HG02943 (cell line): ENCODE measurements around the gene OR51B6.
"Not testable (repeated sequence)": the region's sequence is repeated elsewhere in the genome, so short reads cannot be mapped to it uniquely, and the experiment has no call there.

Source experiments
- ATAC-seq: cut with Tn5 transposase; IDR thresholded peaks from one replicate; pipeline ENCODE4 v1.9.1; 2021; ENCODE audit warnings: mild to moderate bottlenecking, low read depth, moderate library complexity; ENCODE audit not compliant: unreplicated experiment

The OR51B6 gene

GRCh38 chr11:5363679-5364078 lies 12.4 kb downstream of the OR51B6 start:
- ATAC-seq = no peak

- ATAC-seq = no peak
Observed at GRCh38 chr11:5364214-5364613, 12.9 kb downstream of the OR51B6 start.

GRCh38 chr11:5366365-5366764 lies 15.1 kb downstream of the OR51B6 start:
- not testable (repeated sequence) for ATAC-seq

- ATAC-seq = no peak
Observed at GRCh38 chr11:5366856-5367255, 15.5 kb downstream of the OR51B6 start.

GRCh38 chr11:5367448-5368074 lies 16.3 kb downstream of the OR51B6 start:
- ATAC-seq = no peak

GRCh38 chr11:5368502-5369043 lies 17.3 kb downstream of the OR51B6 start:
- no peak for ATAC-seq

- no peak for ATAC-seq
Observed at GRCh38 chr11:5369789-5370188, 18.5 kb downstream of the OR51B6 start.

- ATAC-seq = peak; percentile 96
Observed at GRCh38 chr11:5380740-5381342, 29.5 kb downstream of the OR51B6 start.

GRCh38 chr11:5383576-5383975 lies 32.3 kb downstream of the OR51B6 start, which contains the start of gene OR51M1:
TSS of gene OR51M1 (plus strand) at chr11:5383812. CDS start at chr11:5389399, 5,587 bp downstream.
- ATAC-seq = no peak

- no peak for ATAC-seq
Observed at GRCh38 chr11:5384335-5384734, 33.0 kb downstream of the OR51B6 start.

- no peak for ATAC-seq
Observed at GRCh38 chr11:5390210-5390609, 38.9 kb downstream of the OR51B6 start.

GRCh38 chr11:5394091-5394490 lies 42.8 kb downstream of the OR51B6 start:
- no peak for ATAC-seq

GRCh38 chr11:5398936-5399335 lies 47.6 kb downstream of the OR51B6 start:
- ATAC-seq = no peak
